ENCODE measurements around the gene MYO3B.

GRCh38 chr2:170518911-170519310, 341.0 kb downstream of the MYO3B start:
- no peak for TF ChIP-seq POLR2A (IDR thresholded peaks at IDR 0.05)
- no peak for TF ChIP-seq CTCF (IDR thresholded peaks at IDR 0.05)

Data from uterus (tissue), 2 donors.